ENCODE measurements around the gene SFI1. TPM values are rescaled to one million over a fixed set of nuclear protein-coding genes. Genes with fewer than 3 reads are reported as not detected.

The SFI1 gene
- total and polyA plus RNA-seq, 2 of the 8 experiments (the other 6 are each of a cell fraction or from before 2014, with no cell fraction given), result 10.4 to 30.1 TPM

GRCh38 chr22:31595271-31595670, 98.9 kb downstream of the SFI1 start (continued):
- TF ChIP-seq CTCF (IDR thresholded peaks at IDR 0.05; ENCODE audit: control extremely low read depth in 1 of 3, insufficient read depth in 1 of 3, low read depth in 1 of 3, low read length in 3 of 3) (no peak), TEAD4 (IDR thresholded peaks at IDR 0.05; ENCODE audit: low read depth, low read length) (no peak), SIN3A (conservative IDR thresholded peaks at IDR 0.05 in 1 of 2, IDR thresholded peaks at IDR 0.05 in 1 of 2; ENCODE audit: low read depth in 1 of 2, low read length in 2 of 2) (no peak), RXRA (IDR thresholded peaks at IDR 0.05; ENCODE audit: insufficient read depth, low read depth, low read length) (no peak), HDAC2 (IDR thresholded peaks at IDR 0.05; ENCODE audit: borderline replicate concordance in 1 of 2, low read depth in 2 of 2, low read length in 2 of 2) (no peak)
- TF ChIP-seq, protein P1, sequence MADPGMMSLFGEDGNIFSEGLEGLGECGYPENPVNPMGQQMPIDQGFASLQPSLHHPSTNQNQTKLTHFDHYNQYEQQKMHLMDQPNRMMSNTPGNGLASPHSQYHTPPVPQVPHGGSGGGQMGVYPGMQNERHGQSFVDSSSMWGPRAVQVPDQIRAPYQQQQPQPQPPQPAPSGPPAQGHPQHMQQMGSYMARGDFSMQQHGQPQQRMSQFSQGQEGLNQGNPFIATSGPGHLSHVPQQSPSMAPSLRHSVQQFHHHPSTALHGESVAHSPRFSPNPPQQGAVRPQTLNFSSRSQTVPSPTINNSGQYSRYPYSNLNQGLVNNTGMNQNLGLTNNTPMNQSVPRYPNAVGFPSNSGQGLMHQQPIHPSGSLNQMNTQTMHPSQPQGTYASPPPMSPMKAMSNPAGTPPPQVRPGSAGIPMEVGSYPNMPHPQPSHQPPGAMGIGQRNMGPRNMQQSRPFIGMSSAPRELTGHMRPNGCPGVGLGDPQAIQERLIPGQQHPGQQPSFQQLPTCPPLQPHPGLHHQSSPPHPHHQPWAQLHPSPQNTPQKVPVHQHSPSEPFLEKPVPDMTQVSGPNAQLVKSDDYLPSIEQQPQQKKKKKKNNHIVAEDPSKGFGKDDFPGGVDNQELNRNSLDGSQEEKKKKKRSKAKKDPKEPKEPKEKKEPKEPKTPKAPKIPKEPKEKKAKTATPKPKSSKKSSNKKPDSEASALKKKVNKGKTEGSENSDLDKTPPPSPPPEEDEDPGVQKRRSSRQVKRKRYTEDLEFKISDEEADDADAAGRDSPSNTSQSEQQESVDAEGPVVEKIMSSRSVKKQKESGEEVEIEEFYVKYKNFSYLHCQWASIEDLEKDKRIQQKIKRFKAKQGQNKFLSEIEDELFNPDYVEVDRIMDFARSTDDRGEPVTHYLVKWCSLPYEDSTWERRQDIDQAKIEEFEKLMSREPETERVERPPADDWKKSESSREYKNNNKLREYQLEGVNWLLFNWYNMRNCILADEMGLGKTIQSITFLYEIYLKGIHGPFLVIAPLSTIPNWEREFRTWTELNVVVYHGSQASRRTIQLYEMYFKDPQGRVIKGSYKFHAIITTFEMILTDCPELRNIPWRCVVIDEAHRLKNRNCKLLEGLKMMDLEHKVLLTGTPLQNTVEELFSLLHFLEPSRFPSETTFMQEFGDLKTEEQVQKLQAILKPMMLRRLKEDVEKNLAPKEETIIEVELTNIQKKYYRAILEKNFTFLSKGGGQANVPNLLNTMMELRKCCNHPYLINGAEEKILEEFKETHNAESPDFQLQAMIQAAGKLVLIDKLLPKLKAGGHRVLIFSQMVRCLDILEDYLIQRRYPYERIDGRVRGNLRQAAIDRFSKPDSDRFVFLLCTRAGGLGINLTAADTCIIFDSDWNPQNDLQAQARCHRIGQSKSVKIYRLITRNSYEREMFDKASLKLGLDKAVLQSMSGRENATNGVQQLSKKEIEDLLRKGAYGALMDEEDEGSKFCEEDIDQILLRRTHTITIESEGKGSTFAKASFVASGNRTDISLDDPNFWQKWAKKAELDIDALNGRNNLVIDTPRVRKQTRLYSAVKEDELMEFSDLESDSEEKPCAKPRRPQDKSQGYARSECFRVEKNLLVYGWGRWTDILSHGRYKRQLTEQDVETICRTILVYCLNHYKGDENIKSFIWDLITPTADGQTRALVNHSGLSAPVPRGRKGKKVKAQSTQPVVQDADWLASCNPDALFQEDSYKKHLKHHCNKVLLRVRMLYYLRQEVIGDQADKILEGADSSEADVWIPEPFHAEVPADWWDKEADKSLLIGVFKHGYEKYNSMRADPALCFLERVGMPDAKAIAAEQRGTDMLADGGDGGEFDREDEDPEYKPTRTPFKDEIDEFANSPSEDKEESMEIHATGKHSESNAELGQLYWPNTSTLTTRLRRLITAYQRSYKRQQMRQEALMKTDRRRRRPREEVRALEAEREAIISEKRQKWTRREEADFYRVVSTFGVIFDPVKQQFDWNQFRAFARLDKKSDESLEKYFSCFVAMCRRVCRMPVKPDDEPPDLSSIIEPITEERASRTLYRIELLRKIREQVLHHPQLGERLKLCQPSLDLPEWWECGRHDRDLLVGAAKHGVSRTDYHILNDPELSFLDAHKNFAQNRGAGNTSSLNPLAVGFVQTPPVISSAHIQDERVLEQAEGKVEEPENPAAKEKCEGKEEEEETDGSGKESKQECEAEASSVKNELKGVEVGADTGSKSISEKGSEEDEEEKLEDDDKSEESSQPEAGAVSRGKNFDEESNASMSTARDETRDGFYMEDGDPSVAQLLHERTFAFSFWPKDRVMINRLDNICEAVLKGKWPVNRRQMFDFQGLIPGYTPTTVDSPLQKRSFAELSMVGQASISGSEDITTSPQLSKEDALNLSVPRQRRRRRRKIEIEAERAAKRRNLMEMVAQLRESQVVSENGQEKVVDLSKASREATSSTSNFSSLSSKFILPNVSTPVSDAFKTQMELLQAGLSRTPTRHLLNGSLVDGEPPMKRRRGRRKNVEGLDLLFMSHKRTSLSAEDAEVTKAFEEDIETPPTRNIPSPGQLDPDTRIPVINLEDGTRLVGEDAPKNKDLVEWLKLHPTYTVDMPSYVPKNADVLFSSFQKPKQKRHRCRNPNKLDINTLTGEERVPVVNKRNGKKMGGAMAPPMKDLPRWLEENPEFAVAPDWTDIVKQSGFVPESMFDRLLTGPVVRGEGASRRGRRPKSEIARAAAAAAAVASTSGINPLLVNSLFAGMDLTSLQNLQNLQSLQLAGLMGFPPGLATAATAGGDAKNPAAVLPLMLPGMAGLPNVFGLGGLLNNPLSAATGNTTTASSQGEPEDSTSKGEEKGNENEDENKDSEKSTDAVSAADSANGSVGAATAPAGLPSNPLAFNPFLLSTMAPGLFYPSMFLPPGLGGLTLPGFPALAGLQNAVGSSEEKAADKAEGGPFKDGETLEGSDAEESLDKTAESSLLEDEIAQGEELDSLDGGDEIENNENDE (IDR thresholded peaks at IDR 0.05; ENCODE audit: insufficient replicate concordance, low read length), result no peak
